CMK (cell line): ENCODE measurements around the gene UBXN10.

Source experiments
- DNase-seq: peaks from one replicate; pipeline ENCODE4 v3.0.0-alpha.2; 2010; ENCODE audit warnings: low read depth

Gene UBXN10, protein sequence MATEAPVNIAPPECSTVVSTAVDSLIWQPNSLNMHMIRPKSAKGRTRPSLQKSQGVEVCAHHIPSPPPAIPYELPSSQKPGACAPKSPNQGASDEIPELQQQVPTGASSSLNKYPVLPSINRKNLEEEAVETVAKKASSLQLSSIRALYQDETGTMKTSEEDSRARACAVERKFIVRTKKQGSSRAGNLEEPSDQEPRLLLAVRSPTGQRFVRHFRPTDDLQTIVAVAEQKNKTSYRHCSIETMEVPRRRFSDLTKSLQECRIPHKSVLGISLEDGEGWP

DNA sequence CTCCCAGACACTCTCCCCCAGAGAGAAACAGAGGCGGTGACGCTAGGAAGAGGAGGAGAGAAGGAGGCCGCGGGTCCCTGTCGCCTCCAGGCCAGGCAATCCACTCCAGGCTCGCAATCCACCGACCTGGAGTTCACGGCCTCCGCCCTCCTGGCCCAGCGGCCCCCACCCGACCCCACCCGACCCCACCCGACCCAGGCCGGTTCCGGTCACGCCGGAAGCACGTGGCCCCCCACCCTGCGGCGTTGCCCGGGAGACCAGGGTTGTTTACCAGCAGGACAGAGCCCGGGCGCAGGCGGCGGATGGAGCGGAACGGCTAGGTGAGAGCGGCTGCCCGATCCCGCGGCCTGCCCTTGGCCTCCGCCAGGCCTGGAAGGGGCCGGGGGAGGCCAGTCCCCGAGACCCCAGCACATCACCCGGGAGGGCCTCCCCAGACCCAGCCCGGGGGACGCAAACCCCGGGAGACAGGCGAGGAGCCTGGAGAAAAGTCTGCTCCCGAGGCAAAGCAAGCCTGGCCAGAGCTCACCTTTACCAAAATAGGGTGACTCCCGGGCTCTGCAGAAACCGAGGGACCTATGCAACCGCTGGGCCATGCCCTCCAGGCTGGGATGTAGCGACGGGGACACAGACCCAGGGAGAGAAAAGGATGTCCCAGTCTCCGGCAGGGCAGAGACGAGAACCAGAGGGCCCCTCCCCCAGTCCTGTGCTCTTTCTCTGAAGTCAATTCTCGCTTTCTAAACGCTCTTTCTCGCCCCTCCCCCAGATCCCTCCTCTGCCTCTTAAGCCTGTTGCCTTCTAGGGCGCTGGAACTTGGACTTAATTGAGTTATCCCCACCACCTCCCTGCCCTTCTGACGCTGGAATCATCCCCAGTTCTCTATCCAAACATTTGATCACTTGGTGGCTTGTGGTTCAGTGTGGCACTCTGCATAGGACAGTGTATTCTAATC lies at the start of gene UBXN10, which contains the start of gene PLA2G2C:
Gene UBXN10, plus strand, starts transcription at position 263 of the 949 bp plus-strand sequence. CDS start 4,466 bp downstream, outside the sequence.
Gene PLA2G2C, minus strand, starts transcription at position 685 of the 949 bp plus-strand sequence. CDS start 9,155 bp downstream, outside the sequence.
- no peak for DNase-seq

DNA sequence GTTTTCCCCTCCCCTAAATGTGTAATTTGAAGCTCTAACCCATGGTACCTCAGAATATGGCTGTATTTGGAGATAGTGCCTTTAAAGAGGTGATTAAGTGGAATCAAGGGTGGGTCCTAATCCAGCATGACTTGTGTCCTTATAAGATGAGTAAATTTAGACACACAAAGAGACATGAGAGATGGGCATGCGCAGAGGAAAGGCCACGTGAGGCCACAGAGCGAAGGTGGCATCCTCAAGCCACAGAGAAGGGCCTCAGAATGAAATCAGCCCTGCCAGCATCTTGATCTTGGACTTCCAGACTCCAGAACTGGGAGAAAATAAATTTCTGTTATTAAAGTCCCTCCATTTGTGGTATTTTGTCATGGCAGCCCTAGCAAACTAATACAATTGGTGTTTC lies 49.6 kb upstream of the UBXN10 start:
- no peak for DNase-seq

DNA sequence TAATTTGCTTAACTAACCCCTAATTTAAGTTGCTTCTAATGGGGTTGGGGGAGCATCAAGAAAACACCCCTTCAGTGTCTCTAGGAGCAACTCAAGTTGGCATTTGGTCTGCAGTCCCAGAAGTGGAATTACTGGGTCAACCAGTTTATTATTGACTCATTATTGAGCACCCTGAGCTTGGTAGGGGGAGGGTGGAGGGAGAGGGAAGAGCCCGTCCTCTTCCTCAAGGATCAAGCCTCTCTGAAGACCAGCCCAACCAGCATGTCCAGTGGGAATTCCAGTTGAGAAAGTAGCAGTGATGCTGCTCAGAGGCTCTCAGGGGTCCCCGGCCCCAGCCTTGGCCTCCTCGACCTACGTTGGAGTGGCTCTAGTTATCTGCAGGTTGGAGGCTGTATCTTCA lies 48.8 kb upstream of the UBXN10 start:
- no peak for DNase-seq

DNA sequence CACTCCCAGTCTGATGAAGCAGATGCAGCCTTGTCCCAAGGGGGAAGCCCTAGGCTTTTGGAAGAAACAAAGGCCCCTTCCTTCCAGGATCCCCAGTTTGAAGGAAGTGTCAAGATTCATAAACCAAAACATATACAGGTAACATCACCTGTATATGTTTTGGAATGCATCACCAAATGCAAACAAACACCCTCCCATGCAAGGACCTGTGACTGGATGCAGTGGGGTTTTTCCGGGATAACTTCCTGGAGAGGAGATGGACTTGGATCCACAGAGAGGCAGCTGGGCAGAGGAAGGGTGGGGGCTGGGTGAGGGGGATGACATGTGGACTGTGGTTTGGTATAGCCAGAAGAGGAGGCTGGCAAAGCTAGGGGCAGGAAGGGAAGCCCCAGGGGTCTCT lies 48.3 kb upstream of the UBXN10 start:
- DNase-seq = no peak

DNA sequence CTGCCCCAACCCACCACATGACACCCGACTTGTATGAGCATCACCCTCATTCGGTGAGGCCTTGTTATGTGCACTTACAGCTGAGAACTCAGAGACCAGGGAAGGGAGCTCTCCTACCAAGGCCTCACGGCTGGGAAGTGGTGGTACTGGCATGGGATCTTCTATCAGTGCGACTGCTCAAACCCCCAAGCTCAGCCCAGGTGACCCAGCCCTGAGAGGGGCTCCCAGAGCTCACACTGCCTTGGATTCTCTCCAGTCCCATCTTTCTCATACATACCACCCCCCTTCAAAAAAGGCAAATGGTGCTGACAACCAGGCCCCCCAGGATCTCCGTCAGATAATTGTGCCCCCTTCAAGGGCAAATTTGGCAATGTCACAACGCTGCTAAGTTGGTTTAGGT lies 47.5 kb upstream of the UBXN10 start:
- no peak for DNase-seq

DNA sequence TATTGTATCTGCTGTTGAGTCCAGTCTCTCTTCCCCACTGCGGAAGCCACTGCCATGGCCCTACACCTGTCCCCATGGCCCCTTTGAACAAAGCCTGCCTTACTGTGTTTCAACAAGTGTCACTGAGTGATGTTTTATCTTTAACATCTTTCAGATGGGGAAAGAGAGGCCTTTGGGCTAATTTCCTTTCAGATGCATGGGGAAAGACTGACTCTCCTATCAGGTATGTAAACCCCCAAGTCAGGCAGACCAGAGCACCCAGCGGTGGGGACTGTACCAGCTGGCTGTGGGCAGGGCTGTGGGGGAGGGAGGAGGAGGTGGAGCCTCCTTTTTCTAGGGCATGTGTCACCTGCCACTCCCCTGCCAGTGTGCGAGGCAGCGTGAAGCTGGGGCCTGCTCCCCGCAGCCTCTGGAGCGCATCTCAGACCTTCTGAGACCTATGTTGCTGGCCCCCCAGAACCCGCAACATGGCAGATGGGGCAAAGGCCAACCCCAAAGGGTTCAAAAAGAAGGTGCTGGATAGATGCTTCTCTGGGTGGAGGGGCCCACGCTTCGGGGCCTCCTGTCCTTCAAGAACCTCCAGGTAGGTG lies 46.8 kb upstream of the UBXN10 start, which contains the start of gene PLA2G2F:
Gene PLA2G2F, plus strand, starts transcription at position 363 of the 590 bp plus-strand sequence. Its CDS starts 105 bp downstream, at position 468.
- no peak for DNase-seq

DNA sequence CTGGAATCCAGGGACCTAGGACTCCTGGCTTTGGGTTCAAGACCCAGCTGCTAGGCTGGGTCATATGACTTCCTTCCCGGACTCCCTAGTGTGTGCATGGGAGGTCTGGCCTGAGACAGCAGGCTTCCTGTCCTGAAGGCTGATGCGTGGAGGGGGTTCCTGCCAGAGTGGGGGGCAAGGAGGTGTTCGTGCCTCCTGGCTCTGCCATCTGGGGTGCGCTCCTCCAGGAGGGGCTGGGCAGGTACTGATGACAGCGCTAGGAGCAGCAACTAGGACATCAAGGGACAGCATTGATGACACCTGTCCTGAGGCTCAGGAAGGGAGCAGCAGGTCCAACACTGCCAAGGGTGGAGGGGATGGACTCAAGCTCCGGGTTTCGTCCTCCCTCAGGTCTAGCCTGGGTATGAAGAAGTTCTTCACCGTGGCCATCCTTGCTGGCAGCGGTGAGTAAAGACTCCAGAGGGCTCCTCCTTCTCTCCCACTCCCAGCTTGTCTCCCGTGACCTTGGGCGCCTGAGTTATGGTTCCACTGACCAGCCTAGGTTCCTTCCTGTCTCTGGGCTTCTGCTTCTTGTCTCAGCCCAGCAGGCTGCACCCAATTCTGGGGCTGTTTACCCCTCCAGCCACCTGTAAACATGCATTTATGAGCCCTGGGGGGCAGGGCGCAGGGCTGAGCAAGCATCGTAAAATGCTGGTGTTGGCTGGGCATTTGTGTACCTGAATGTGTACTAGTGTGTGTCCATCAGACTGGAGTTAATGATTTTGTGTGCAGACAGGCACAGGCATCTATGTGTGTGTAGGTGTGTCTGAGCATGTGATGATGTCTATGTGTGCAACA lies 45.9 kb upstream of the UBXN10 start:
- no peak for DNase-seq

DNA sequence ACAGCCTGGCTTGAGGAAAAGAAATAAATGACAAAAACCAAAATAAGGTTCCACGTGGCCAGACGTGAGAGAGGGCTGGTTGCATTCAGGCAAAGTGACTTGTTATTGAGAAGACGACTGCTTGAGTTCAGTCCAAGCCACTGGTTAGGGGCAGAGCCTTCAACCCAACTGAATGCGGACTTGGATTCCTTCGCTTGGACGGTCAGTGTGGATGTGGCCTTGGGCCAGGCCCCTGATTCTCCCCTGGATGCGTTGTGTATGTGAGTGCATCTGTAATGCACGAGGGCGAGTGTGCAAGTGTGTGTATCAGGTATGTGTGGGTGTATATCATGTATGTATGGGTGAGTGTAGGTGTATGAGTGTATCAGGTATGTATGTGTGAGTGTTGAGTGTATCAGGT lies 44.9 kb upstream of the UBXN10 start:
- DNase-seq = no peak

DNA sequence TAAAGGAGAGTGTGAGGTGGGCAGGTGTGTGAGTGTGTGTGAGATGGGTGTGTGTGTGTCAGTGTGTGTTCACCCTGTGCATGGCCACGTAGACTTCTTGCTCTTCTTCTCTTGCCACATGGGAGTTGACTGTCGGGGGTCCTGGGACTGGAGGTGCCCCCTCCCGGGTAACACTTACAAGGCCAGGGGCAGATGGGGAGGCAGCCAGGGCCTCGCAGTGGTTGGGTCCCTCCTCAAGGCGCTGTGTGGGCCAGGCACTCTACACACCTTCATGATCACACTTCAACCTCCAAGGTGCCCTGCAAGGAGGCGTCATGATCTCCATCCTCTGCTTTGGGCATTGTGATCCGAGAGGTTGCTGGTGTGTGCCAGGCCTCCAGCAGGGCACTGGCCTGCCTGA lies 44.4 kb upstream of the UBXN10 start:
- no peak for DNase-seq

DNA sequence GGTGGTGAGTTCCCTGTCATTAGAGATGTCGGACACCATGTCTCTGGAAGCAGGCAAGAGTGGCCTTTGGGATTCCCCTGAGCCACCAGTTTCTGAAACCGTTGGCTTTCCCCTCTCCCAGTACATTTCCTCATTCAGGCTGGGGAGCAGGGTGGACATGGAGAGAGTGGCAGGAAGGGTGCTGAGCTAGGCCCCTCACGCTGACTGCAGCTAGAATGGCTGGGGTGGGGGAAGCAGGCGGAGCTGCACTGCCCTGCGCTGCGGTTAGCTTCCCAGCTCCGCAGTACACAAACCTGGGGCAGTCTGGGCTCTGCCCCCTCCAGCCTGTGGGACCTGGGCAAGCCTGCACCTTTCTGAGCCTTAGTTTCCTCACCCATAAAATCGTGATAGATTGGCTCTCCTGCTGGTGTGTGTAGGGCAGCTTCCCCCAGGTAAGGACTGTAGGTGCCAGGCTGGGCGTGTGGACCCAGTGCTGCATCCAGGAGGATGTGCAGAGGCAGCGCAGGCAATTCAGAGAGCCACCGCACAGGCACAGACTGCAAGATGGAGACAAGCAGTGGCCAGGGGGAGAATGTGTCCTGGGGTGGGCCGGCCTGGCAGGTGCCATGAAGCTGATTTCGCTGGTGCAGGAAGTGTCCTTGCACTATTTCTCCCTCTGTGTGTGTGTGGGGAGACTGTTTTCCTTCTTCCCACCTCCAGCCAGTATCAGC lies 43.7 kb upstream of the UBXN10 start:
- DNase-seq = no peak

DNA sequence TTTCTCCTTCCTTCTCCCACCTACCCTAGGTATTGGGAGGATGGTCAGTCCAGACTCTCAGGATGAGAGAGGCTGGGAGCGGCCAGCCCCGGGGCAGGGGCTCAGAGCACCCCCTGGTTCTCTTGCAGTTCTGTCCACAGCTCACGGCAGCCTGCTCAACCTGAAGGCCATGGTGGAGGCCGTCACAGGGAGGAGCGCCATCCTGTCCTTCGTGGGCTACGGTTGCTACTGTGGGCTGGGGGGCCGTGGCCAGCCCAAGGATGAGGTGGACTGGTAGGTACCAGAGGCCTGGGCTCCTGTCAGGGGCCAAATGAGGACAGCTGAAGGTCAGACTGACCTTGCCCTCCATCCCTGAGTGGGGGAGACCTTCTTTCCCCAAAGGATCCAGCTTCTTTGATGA lies 42.6 kb upstream of the UBXN10 start:
- DNase-seq = no peak

DNA sequence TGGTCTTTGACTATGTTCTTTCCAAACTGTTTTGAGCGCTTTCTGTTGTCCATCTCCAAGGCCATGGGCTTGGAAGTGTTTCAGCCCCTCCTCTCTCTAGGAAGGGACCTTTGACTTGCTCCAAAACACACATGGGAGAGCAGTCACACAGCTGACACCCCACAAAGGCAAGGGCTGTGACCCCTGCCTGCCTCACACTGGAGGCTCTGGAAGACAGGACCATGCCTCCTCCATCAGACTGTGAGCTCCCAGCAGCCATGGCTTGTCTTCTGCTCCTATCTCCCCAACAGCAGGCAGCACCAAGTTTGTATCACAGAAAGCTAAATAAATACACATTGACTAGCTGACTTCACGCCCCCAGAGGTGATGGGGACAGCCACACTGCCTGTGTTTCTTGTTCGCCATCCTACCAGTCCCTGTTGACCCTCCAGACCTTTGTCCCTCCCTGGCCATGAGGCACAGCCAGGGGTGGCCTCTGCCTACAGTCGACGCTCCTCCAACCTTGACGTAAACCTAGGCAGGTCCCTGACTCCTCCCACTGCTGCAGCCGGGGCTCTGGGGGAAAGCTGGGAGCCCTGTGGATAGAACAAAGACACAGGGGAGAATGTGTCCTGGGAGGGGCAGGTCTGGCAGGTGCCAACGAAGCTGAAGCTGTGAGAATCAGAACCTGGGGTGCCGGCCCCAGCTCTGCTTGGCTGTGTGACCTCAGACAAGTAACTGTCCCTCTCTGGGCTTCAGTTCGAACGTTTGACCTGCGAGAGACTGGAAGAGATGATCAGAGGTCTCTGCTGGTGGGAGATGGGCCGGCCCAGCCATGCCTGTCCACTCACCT lies 41.9 kb upstream of the UBXN10 start:
- no peak for DNase-seq

DNA sequence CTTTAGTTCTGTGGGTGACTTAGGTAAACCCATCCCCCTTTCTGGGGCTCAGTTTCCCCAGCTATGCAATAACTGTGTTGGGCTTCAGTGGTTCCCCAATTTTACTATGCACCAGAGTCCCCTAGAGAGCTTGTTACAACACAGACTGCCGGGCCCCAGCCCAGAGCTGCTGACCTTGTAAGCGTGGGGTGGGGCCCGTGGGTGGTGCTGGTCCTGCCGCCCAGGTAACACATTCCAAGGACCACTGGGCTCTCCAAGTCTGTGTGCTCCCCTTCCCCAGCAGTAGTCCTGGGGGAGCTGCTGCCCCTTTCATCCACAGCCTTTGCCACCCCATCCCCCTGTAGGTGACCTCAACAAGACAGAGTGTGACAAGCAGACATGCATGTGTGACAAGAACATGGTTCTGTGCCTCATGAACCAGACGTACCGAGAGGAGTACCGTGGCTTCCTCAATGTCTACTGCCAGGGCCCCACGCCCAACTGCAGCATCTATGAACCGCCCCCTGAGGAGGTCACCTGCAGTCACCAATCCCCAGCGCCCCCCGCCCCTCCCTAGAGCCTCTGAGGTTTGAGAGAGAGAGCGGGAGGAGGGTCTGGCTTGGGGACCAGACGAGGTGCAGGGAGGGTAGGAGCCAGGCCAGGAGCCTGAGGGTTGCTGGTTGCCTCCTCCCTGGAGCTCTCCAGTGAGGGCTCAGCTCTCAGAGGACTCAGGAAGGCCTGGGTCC lies 37.9 kb upstream of the UBXN10 start:
- DNase-seq = no peak

DNA sequence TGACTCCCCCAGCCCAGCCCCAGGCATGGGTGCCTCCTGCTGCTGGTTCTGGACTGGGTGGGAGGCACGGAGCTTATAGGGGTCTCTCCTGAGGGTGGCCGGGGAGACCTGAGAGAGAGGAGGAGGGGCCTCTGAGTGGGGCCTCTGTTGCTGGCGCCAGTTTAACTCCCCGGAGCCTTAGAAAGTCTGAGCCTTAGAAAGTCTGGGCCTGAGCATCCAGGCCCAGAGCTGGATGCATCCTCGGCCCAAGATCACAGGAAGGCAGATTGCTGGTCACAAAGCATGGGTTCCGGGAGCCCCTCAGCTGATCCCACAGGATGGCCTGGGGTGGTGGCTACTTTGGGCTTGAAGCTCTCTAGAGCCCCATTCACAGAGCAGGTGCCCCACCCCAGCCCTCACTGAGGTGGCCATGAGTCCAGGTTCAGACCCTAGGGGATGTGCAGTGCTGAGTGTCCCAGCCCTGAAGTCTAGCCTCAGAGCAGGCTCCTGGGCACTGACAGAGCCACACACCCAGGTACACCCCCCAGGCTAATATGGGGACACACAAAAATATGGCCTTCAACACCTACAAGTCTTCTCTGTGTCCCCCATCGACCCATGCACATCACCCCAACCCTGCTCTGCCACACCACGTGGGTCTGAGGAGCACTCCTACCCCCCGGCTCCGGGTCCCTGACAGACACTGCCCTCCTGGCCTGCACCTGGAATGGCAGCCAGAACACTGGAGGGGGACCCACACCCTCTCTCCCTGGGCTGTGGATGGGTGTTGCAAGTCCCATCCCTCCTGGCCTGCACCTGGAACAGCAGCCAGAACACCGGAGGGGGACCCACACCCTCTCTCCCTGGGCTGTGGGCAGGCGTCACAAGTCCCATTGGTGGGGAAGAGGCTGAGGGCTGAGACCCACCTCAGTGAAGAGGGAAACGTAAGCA lies 37.1 kb upstream of the UBXN10 start:
- DNase-seq = no peak

DNA sequence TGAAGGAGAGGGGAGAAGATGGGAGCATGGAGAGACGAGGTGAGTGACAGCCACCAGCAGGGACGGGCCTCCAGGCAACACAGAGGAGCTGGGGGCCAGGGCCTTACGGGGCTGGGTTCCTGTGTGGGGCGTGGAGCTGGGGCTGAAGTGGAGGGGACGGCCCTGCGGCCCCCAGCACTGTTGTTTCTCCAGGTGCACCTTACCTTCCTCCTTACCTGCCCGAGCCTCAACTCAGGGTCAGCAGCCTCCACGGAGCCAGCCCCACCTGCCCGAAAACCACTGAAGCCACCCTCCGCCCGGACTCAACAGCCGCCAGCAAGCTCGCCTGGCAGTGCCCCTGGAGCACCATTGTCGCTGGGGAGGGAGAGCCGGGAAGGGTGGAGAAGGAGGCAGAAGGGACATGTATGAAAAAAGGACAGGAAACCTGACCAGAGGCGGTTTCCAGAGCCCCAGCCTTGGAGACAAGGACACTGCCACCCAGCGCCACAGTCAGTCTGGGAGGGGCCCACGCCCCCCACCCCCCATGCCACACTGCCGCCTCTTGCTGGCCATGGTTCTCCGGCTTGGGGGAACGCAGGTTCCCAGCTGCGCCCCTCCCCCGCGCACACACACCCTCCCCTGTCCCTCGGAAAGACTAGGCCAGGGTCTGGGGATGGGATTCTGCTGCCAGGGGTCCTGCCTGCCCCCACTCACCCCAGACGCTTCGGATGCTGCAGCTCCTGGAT lies 36.1 kb upstream of the UBXN10 start:
- DNase-seq = no peak

DNA sequence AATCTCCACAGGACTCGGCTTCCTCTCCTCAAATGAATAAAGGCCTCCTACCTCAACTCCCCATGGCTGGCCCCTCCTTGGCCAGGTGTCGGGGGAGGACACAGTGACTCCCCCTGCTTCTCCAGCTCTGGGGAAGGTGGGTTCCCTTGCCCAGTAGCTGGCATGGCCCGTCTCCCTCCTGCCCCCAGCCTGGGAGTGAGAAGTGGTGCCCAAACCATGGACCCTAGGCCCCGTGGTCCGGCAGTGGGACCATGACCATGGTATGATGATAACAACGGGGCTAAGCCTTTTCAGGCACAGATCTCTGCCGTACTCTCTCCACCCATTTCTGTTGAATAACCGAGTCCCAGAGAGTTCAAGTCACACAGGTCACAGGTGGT lies 35.6 kb upstream of the UBXN10 start:
- no peak for DNase-seq

DNA sequence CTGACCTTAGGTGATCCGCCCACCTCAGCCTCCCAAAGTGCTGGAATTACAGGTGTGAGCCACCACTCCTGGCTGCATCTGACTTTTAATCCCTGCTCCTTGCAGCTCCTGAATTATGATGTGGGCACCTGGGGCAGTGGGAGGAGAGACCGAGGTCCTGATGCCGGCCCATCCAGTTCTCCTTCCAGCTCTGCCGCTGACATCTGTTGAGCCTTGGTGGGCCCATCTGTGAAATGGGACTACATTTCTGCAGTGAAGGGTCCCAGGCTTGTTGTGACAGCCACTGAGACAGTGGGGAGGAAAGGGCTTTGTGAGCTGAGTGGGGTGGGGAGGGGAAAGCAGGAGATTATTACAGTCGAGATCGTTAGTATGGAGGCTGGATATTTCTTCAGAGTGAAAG lies 34.9 kb upstream of the UBXN10 start:
- no peak for DNase-seq
